HG02642 (cell line): ENCODE results near the gene OCIAD1.
A peak's percentile ranks its signal among the peaks of the same experiment; 100 is the strongest.
"Not testable (repeated sequence)": the region's sequence is repeated elsewhere in the genome, so short reads cannot be mapped to it uniquely, and the experiment has no call there.

Experiments used
- ATAC-seq: cut with Tn5 transposase; IDR thresholded peaks from one replicate; pipeline ENCODE4 v1.9.1; 2021; ENCODE audit warnings: mild to moderate bottlenecking; ENCODE audit not compliant: unreplicated experiment, poor library complexity

OCIAD1 gene, protein sequence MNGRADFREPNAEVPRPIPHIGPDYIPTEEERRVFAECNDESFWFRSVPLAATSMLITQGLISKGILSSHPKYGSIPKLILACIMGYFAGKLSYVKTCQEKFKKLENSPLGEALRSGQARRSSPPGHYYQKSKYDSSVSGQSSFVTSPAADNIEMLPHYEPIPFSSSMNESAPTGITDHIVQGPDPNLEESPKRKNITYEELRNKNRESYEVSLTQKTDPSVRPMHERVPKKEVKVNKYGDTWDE

DNA sequence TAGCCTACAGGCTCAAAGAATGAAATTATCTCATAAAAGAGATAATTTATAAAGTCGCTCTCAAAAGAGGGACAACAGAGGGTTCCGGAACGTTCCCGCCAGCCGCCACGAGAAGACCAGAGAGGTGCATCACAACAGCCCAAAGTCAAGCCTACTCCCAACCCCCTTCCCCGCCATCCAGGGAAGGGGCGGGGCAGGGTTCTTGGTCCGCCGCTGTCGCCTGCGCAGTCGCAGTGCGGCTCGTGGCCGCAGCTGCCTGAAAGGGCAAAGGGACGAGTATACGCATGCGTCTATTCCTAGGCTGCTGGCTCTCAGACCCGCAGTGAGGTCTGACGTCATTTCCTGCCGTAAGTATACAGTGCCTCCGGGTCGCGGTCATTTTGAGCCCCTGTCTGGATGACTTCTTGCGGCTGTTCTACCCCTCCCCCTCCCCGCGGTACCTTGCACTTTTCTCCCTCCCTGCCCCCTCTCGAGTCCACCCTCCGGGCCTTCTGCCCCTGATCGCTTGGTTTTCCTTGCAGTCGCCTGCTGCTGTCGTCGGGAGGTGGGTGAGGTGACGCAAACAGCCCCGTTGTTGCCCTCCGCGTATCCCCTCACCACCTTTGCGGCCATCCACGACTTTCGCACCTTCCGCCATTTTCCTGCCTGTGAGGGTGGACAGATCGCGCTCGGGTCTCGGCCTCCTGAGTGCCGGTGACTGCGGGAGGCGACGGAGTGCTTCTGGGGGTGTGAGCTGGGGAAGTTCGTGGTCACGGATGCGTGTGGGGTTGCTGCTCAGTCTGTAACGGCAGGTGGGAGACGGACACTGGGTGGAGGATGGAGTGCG lies at the start of gene OCIAD1:
Gene OCIAD1, plus strand, starts transcription at position 383 of the 826 bp plus-strand sequence. CDS start 1,537 bp downstream, outside the sequence.
- ATAC-seq: peak; percentile 99

DNA sequence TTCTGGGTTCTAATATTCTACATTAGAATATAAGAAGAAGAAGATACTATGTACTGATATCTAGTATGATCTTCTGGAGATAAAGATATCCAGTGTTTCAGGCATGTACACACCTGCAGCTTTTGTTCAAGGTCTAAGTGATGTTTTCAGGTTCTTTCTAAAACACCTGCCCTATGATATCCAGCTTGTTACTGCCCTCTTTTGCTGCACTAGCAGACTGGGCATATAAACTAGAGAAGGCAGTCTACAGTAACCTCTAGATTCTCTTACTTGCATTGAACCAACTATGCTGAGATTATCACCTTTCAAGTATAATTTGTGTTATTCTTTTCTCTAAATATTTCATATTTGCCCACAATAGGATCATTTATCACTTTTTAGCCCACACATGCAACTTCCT lies 48.9 kb upstream of the OCIAD1 start:
- ATAC-seq: no peak

DNA sequence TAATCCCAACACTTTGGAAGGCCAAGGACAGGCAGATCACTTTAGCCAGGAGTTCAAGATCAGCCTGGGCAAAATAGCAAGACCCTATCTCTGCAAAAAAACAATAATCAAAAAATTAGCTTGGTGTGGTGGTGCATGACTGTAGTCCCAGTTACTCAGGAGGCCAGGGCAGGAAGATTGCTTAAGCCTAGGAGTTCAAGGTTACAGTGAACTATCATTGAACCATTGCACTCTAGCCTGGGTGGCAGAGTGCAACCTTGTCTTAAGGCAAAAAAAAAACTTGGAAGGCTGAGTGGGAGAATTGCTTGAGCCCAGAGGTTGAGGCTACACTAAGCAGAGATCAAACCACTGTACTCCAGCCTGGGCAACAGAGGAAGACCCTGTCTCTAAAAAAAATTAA lies 45.6 kb upstream of the OCIAD1 start:
- ATAC-seq: no peak

DNA sequence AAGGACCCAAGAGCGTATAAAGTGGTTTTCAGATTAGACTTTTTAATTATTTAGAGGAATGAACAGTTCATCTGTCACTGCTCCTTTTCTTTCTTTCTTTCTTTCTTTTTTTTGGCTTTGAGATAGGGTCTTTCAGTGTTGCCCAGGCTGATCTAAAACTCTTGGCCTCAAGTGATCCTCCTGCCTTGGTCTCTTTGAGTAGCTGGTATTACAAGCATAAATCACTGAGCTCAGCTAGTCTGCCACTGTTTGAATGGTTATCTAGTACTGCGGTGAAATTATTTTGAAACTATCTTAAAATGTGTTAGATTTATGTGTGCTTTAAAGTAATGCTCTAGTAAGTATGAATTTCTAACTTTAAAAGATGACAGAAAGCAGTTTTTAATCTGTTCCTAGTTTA lies 44.3 kb upstream of the OCIAD1 start:
- ATAC-seq: no peak

DNA sequence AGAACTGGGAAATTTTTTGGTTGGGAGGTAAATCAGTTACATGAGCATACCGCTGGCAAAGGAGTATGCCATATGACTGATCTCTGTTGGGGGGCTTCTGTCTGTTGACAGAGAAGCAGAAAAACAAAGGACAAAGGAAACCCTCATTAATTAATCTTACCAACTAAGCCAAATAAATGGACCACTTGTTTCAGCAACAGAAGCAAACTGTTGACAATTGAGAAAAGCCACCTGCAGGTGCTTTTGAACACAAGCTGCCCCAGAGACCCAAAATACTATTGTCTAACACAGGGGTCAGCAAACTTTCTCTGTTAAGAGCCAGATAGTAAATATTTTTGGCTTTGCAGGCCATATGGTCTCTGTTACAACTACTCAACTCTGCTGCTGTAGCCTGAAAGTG lies 43.8 kb upstream of the OCIAD1 start:
- ATAC-seq: no peak

DNA sequence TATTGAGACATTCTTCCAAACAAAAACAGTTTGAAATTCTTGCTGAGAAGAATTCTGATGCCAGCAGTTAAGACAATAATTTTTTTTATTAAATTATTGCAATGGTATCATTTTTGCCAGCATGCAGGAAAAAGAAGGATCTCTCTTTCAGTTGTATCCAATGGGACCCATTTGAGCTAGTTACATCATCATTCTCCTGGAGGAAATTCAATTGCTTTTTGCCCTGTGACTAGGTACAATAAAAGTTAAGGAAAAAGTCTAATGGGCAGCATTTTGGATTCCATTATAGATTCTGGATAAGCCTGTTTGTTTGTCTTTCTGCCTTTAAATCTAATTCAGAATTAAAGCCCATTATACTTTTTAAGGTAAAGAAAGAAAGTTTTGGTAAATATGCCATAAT lies 40.3 kb upstream of the OCIAD1 start:
- no peak for ATAC-seq

DNA sequence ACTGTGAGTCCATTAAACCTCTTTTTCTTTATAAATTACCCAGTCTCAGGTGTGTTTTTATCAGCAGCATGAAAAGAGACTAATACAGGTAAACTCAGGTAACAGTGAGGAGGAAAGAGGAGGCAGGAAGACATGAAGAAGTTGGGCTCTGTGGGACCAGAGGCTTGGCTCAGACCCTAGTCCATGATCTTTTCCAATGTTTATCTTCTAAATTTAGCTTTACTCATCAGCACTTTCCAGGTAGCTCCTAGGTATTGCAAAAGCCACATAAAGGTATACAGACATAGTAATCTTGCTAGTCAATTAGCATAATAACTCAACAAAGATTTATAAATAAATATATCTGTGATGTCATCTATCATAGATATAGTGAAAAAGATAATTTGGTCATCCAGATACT lies 39.6 kb upstream of the OCIAD1 start:
- no peak for ATAC-seq

DNA sequence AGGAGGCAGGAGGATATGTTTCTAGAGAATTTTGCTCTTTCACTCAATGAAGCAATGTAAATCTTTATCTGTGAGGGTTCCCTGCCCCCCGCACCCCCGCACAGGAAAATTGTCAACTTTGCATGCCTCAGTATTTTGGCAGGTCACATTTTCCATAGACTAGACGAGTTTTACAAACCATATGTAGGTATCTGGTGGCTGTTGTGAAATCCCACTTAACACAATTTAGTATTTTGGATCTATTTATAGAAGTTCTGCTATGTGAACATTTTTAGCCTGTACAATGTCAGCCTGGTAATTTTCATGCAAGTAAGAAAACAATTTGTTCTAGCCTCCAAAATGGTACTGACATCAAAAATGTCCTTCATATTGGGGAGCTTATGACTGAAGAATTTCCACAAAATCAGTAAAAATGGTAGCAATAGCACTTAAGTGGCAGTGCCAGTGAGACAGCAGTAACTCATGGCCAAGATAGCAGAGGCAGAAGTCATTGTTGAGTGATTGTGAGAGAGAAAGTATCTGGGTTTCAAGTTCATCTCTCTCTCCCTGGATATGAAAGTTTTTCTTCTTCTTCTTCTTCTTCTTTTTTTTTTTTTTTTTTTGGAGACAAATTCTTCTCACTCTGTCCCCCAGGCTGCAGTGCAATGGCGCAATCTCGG lies 38.4 kb upstream of the OCIAD1 start:
- ATAC-seq: peak; percentile 49

DNA sequence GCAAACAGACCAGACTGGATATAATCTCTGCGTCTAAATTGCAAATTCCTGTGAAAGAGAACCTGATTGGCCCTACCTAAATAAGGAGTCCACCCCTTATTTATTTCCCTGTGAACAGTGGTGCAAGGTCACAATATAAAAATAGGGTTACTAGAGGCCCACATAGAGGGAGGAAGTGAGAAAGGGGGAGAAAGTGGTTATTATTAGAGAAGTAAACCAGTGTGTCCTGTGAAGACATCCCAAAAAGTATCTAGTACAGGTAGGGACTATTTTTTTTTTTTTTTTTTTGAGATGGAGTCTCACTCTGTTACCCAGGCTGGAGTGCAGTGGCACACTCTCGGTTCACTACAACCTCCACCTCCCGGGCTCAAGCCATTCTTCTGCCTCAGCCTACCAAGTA lies 35.8 kb upstream of the OCIAD1 start:
- ATAC-seq: no peak

DNA sequence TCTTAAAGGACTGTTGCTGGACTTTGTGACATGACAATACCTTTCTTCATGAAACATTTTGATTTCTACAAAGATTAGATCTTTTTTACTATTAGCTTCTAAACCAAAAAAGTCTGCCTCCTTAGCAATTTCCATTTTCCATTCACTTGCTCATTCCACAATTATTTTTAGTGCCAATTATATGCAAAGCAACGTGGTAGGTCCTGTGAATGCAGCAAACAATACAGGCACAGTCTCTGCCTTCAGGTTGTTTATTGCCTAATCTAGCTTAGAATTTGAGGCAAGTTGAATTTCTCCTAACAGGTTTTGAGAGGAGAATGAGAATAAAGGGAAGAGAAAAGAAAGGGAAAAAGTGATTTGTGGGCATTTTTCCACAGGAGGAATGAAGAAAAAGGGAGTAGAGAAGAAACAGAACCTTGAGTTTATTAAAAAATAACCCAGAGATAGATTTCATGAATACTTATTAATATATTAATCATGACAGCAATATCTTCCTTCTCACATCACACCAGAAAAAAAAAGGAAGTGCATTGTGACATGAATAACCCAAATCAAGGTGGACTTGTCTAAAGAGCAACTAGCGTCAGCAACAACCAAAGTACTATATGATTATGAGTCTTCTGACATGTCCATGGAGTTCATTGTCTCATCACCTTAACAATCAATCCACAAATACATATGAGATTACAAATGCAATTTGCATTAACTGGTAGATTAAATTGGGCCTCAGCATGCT lies 34.5 kb upstream of the OCIAD1 start:
- ATAC-seq: no peak

DNA sequence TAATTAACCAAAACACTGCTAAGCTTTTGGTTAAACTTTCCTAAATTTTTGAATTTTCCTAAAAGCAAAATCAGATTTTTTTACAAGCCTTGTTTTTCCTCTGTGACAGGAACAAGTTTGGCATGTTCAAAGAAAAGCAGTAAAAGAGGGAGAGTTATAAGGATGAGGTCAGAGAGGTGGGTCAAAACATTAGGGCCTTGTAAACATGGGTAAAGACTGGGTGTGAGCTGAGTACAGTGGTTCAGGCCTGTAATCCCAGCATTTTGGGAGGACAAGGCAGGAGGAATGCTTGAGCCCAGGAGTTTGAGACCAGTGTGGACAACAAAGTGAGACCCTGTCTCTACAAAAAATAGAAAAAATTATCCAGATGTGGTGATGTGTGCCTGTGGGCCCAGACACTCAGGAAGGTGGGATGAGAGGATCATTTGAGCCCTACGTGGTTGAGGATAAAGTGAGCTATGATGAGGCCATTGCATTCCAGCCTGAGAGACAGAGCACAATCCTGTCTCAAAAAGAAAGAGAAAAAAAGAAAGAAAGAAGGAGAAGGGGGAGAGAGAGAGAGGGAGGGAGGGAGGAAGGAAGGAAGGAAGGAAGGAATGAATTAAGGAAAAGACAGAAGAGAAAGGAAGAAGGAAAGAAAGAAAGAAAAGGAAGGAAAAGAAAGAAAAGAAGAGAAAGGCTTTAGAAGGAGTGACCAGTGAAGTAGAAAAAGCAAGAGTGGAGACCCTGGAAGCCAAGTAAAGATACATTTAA lies 33.8 kb upstream of the OCIAD1 start:
- no peak for ATAC-seq

DNA sequence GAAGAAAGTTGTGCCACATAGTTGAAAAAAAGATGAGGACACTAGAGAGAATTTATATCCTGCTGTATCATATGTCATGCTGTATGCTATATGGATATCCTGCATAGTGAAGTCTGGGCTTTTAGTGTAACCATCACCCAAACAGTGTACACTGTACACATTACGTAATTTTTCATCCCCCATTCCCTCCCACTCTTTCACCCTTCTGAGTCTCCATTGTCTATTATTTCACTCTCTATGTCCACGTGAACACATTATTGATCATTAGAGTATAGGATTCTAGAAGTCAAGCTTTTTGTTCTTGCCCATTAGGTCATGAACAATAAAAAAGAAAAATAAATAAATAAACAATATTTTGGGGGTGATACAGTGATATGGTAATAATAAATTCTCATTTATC lies 32.8 kb upstream of the OCIAD1 start:
- ATAC-seq: no peak

DNA sequence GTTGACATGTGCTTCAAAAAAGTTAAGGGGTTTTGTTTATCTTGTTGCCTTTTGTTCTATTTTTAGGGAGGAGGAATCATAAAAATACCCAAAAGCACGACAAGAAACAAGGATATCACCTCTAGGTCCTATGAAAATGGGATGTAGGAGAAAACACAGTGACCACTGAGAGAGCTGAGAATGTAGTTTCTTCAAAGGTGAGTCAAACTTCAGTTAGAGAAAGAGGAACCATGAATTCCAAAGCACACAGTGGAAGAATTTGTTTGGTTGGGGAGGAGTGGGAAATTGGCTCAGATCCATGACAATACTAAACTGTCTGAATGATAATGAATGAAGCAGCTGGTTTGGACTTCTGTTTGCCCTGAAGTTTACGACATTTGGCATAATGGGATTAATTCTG lies 31.7 kb upstream of the OCIAD1 start:
- no peak for ATAC-seq

DNA sequence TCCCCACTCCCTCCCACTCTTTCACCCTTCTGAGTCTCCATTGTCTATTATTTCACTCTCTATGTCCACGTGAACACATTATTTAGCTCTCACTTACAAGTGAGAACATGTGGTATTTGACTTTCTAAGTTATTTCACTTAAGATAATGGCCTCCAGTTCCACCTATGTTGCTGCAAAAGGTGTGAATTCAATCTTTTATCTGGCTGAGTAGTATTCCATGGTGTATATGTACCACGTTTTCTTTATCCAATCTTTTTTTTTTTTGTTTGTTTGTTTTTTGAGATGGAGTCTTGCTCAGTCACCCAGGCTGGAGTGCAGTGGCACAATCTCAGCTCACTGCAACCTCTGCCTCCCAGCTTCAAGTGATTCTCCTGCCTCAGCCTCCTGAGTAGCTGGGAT lies 30.7 kb upstream of the OCIAD1 start:
- ATAC-seq: not testable (repeated sequence)

DNA sequence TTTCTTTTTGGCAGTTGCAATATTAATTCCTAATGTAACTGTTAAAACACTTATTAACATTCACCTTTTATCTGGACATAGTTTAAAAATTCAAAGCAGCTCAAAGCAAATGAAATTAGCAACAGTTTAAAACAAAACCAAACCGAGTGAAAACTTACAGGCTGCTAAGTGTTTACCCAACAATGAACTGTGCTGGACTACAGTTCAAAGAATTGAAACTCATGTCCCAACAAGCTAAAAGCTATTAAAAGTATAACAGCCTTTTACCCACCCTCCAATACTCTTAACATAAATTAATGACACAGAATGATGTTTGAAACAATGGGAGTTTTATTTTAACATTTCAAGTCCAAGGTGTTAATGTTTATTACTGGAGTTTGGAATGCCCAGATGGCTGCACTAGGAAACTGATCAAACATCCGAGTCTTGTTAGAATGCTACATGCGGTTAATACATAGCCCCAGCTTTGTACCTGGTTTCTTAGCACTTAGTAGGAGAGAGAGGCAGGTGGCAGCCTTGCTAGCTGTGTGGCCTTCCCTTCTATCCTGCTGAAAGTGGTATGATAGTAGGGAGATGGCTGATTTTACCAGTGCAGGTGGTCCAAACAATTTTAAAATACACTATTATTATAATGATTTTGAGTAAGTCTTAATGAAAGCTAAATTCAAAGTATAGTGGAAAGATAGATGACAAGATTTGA lies 29.7 kb upstream of the OCIAD1 start:
- ATAC-seq: no peak

DNA sequence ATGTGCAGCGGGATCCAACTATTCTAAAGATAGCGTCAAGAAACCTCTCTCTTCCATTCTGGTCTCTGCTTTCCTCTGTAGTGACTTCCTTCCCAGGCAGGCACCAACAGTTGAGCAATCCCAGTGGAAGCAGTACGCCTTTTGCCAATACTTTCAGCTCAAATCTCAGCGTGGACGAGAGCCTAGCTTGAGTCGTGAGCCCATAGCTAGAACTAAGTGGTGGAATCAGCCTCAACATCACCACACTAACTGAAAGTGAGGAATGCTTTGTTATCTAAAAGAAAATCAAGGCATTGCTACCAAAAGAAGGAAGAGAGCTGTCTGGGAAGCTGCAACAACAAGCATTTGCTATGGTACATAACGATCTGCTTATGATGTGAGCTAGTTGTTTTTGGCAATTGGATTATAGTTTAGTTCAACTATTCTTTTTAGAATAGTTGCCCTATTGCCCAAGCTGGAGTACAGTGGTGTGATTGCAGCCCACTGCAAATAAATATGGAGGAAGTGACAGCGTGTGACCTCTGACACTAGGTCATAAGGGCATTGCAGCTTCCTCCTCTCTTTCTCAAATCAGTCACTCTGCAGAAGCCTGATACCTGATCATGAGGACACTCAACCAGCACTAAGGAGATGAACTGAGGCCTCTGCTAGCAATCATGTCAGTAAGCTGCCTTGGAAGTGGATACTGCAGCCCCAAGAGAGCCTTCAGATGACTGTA lies 26.1 kb upstream of the OCIAD1 start:
- no peak for ATAC-seq

DNA sequence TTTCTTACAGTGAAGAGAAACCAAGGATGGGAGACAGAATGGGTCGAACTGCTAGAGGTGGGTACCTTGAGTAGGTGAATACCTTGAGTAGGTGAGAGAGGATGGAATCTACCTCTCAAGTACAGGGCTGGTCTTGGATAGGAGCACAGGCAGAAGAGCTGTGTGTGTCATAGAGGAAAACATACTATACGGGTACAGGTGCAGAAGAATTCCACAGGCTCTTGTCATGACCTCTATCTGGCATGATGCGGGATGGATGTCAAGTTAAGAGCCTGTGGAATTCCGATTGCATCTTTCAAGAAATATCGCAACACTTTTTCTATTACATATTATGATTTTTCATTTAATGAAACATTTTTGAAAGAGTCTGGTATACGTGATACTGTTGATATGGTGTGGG lies 18.0 kb upstream of the OCIAD1 start:
- ATAC-seq: no peak

DNA sequence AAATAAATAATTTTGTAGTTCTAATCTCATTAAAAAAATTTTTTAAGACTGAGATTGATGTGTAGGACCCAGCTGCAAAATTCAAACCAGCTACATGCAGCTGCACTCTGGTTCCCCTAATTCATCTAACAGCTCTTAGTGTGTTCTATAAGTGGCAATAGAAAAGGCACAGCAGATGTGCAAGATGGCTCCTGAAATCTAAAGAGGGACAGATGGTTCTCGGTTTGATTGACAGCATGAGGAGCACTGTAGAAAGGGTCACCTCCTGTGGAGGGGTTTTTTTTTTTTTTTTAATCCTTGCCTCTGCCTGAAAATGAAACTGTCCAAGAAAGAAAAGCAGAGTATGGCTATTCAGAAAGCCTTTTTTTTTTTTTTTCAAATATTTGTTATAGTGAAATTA lies 16.9 kb upstream of the OCIAD1 start:
- peak; percentile 87 for ATAC-seq

DNA sequence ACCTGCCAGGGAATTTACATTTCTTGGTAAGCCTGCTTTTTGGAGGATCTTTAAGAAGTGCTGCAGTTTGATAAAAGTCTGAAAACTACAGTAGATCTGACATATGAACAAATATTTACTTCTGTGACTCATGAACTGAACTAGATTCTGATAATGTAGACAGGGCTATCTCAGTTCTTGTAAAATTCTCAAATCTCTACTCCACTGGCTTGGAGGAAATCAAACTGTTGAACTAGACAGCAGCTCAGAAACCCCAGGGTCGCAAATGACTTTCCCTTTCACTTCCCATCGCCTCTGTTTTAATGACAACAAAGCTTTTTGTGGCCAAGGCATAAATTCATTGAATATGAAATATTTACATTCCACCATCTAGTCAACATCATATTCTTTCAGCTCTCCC lies 15.4 kb upstream of the OCIAD1 start:
- no peak for ATAC-seq
